ENCODE measurements around the gene PRDM16.

- TF ChIP-seq CTCF (IDR thresholded peaks at IDR 0.05; ENCODE audit: low read length) (no peak), EZH2 (IDR thresholded peaks at IDR 0.05; ENCODE audit: borderline replicate concordance, low read length) (no peak)
Measured at GRCh38 chr1:3249631-3250501, 180.9 kb downstream of the PRDM16 start.

All from OCI-LY1 (cell line).